ENCODE results near the gene DCAF12.

GRCh38 chr9:34069831-34070230 is 56.7 kb downstream of the DCAF12 start:
- TF ChIP-seq CTCF (IDR thresholded peaks at IDR 0.05; ENCODE audit: low read depth, low read length, poor library complexity, severe bottlenecking) (no peak), EZH2phosphoT487 (IDR thresholded peaks at IDR 0.05; ENCODE audit: borderline replicate concordance, low read length) (no peak)

All from DOHH2 (cell line).